ENCODE measurements around the gene HSFX1.
"Not testable (repeated sequence)": the region's sequence is repeated elsewhere in the genome, so short reads cannot be mapped to it uniquely, and the experiment has no call there.

HSFX1 gene

GRCh38 chrX:149773768-149774167 lies at the start of gene HSFX1:
TSS of gene HSFX1 (plus strand) at chrX:149774068. CDS start at chrX:149774682, 614 bp downstream.
- H3K4me1 ChIP-seq (ENCODE audit: control insufficient read depth in 1 of 2, insufficient read depth in 2 of 2, low read length in 2 of 2); H3K27ac ChIP-seq (ENCODE audit: low read length); H3K4me3 ChIP-seq (ENCODE audit: low read depth in 1 of 2, low read length in 2 of 2); H3K27me3 ChIP-seq (ENCODE audit: low read depth, low read length); H3K9me3 ChIP-seq (ENCODE audit: control insufficient read depth in 1 of 2, low read length in 2 of 2); H3K36me3 ChIP-seq (ENCODE audit: control insufficient read depth in 1 of 2, insufficient read depth in 2 of 2, low read length in 2 of 2): not testable (repeated sequence)

- not testable (repeated sequence) for H3K27ac ChIP-seq (ENCODE audit: low read length); H3K36me3 ChIP-seq (ENCODE audit: control insufficient read depth in 1 of 2, insufficient read depth in 2 of 2, low read length in 2 of 2)
These were observed 46.6 kb upstream of the HSFX1 start for GRCh38 chrX:149727308-149727707.

GRCh38 chrX:149742269-149742668 lies 31.6 kb upstream of the HSFX1 start:
- not testable (repeated sequence) for H3K36me3 ChIP-seq (ENCODE audit: control insufficient read depth in 1 of 2, insufficient read depth in 2 of 2, low read length in 2 of 2); H3K4me1 ChIP-seq (ENCODE audit: control insufficient read depth in 1 of 2, insufficient read depth in 2 of 2, low read length in 2 of 2); H3K27ac ChIP-seq (ENCODE audit: low read length); H3K4me3 ChIP-seq (ENCODE audit: low read depth in 1 of 2, low read length in 2 of 2); H3K27me3 ChIP-seq (ENCODE audit: low read depth, low read length); H3K9me3 ChIP-seq (ENCODE audit: control insufficient read depth in 1 of 2, low read length in 2 of 2)

More at GRCh38 chrX:149727308-149727707, 46.6 kb upstream of the HSFX1 start:
- H3K27me3 ChIP-seq (ENCODE audit: low read depth, low read length); H3K4me1 ChIP-seq (ENCODE audit: control insufficient read depth in 1 of 2, insufficient read depth in 2 of 2, low read length in 2 of 2); H3K4me3 ChIP-seq (ENCODE audit: low read depth in 1 of 2, low read length in 2 of 2); H3K9me3 ChIP-seq (ENCODE audit: control insufficient read depth in 1 of 2, low read length in 2 of 2): not testable (repeated sequence)

GRCh38 chrX:149746390-149747007 lies 27.4 kb upstream of the HSFX1 start:
- H3K27ac ChIP-seq (ENCODE audit: low read length); H3K4me1 ChIP-seq (ENCODE audit: control insufficient read depth in 1 of 2, insufficient read depth in 2 of 2, low read length in 2 of 2); H3K36me3 ChIP-seq (ENCODE audit: control insufficient read depth in 1 of 2, insufficient read depth in 2 of 2, low read length in 2 of 2); H3K4me3 ChIP-seq (ENCODE audit: low read depth in 1 of 2, low read length in 2 of 2); H3K9me3 ChIP-seq (ENCODE audit: control insufficient read depth in 1 of 2, low read length in 2 of 2); H3K27me3 ChIP-seq (ENCODE audit: low read depth, low read length): not testable (repeated sequence)

GRCh38 chrX:149757206-149758067 lies 16.4 kb upstream of the HSFX1 start:
- H3K36me3 ChIP-seq (ENCODE audit: control insufficient read depth in 1 of 2, insufficient read depth in 2 of 2, low read length in 2 of 2), result no peaks in the 10 kb centered on the region
- no peak overlapping the region for H3K4me3 ChIP-seq (ENCODE audit: low read depth in 1 of 2, low read length in 2 of 2)
- H3K9me3 ChIP-seq (ENCODE audit: control insufficient read depth in 1 of 2, low read length in 2 of 2), result no peaks in the 10 kb centered on the region
- H3K27ac ChIP-seq (ENCODE audit: low read length), result no peak overlapping the region
- H3K4me1 ChIP-seq (ENCODE audit: control insufficient read depth in 1 of 2, insufficient read depth in 2 of 2, low read length in 2 of 2), result no peaks in the 10 kb centered on the region
- no peaks in the 10 kb centered on the region for H3K27me3 ChIP-seq (ENCODE audit: low read depth, low read length)

GRCh38 chrX:149758068-149758714 lies 15.7 kb upstream of the HSFX1 start:
- Histone ChIP-seq H3K4me1 (ENCODE audit: control insufficient read depth in 1 of 2, insufficient read depth in 2 of 2, low read length in 2 of 2) (no peaks in the 10 kb centered on the region), H3K27me3 (ENCODE audit: low read depth, low read length) (no peaks in the 10 kb centered on the region), H3K4me3 (ENCODE audit: low read depth in 1 of 2, low read length in 2 of 2) (no peak overlapping the region), H3K27ac (ENCODE audit: low read length) (no peak overlapping the region), H3K36me3 (ENCODE audit: control insufficient read depth in 1 of 2, insufficient read depth in 2 of 2, low read length in 2 of 2) (no peaks in the 10 kb centered on the region), H3K9me3 (ENCODE audit: control insufficient read depth in 1 of 2, low read length in 2 of 2) (no peaks in the 10 kb centered on the region)

- not testable (repeated sequence) for H3K4me1 ChIP-seq (ENCODE audit: control insufficient read depth in 1 of 2, insufficient read depth in 2 of 2, low read length in 2 of 2); H3K36me3 ChIP-seq (ENCODE audit: control insufficient read depth in 1 of 2, insufficient read depth in 2 of 2, low read length in 2 of 2); H3K27me3 ChIP-seq (ENCODE audit: low read depth, low read length); H3K4me3 ChIP-seq (ENCODE audit: low read depth in 1 of 2, low read length in 2 of 2); H3K9me3 ChIP-seq (ENCODE audit: control insufficient read depth in 1 of 2, low read length in 2 of 2); H3K27ac ChIP-seq (ENCODE audit: low read length)
These were observed 15.2 kb upstream of the HSFX1 start for GRCh38 chrX:149758715-149759078.

- no peaks in the 10 kb centered on the region for H3K36me3 ChIP-seq (ENCODE audit: control insufficient read depth in 1 of 2, insufficient read depth in 2 of 2, low read length in 2 of 2)
- H3K27ac ChIP-seq (ENCODE audit: low read length), result no peak overlapping the region
- no peaks in the 10 kb centered on the region for H3K27me3 ChIP-seq (ENCODE audit: low read depth, low read length)
- no peaks in the 10 kb centered on the region for H3K9me3 ChIP-seq (ENCODE audit: control insufficient read depth in 1 of 2, low read length in 2 of 2)
- no peak overlapping the region for H3K4me3 ChIP-seq (ENCODE audit: low read depth in 1 of 2, low read length in 2 of 2)
- H3K4me1 ChIP-seq (ENCODE audit: control insufficient read depth in 1 of 2, insufficient read depth in 2 of 2, low read length in 2 of 2), result no peaks in the 10 kb centered on the region
These were observed 14.0 kb upstream of the HSFX1 start for GRCh38 chrX:149759824-149760223.

- no peaks in the 10 kb centered on the region for H3K9me3 ChIP-seq (ENCODE audit: control insufficient read depth in 1 of 2, low read length in 2 of 2)
These were observed 12.9 kb upstream of the HSFX1 start for GRCh38 chrX:149760965-149761364.

GRCh38 chrX:149761858-149762674 lies 11.8 kb upstream of the HSFX1 start:
- H3K4me3 ChIP-seq (ENCODE audit: low read depth in 1 of 2, low read length in 2 of 2); H3K36me3 ChIP-seq (ENCODE audit: control insufficient read depth in 1 of 2, insufficient read depth in 2 of 2, low read length in 2 of 2); H3K4me1 ChIP-seq (ENCODE audit: control insufficient read depth in 1 of 2, insufficient read depth in 2 of 2, low read length in 2 of 2); H3K27me3 ChIP-seq (ENCODE audit: low read depth, low read length); H3K27ac ChIP-seq (ENCODE audit: low read length); H3K9me3 ChIP-seq (ENCODE audit: control insufficient read depth in 1 of 2, low read length in 2 of 2): not testable (repeated sequence)

More at GRCh38 chrX:149760965-149761364, 12.9 kb upstream of the HSFX1 start:
- Histone ChIP-seq H3K4me3 (ENCODE audit: low read depth in 1 of 2, low read length in 2 of 2) (no peak overlapping the region), H3K4me1 (ENCODE audit: control insufficient read depth in 1 of 2, insufficient read depth in 2 of 2, low read length in 2 of 2) (no peaks in the 10 kb centered on the region), H3K27me3 (ENCODE audit: low read depth, low read length) (no peaks in the 10 kb centered on the region), H3K36me3 (ENCODE audit: control insufficient read depth in 1 of 2, insufficient read depth in 2 of 2, low read length in 2 of 2) (no peaks in the 10 kb centered on the region), H3K27ac (ENCODE audit: low read length) (no peak overlapping the region)
